Activated gamma-delta T cell (primary cell): Measurements from ENCODE around the gene CACNA1F.
"Not testable (repeated sequence)": the region's sequence is repeated elsewhere in the genome, so short reads cannot be mapped to it uniquely, and the experiment has no call there.

Experiments used
- DNase-seq: peaks from one replicate; lab custom pipeline; 2025; lab: John Stamatoyannopoulos, UW

CACNA1F gene

GRCh38 chrX:49176421-49177326, 56.5 kb downstream of the CACNA1F start:
- DNase-seq, result no peak

- DNase-seq, result no peak
These were observed 57.5 kb downstream of the CACNA1F start for GRCh38 chrX:49175435-49176274.

GRCh38 chrX:49174723-49175122, 58.4 kb downstream of the CACNA1F start:
- no peak for DNase-seq

GRCh38 chrX:49173544-49173943, 59.6 kb downstream of the CACNA1F start:
- not testable (repeated sequence) for DNase-seq

GRCh38 chrX:49172280-49172780, 60.8 kb downstream of the CACNA1F start:
- peak; percentile 40 for DNase-seq

DNA sequence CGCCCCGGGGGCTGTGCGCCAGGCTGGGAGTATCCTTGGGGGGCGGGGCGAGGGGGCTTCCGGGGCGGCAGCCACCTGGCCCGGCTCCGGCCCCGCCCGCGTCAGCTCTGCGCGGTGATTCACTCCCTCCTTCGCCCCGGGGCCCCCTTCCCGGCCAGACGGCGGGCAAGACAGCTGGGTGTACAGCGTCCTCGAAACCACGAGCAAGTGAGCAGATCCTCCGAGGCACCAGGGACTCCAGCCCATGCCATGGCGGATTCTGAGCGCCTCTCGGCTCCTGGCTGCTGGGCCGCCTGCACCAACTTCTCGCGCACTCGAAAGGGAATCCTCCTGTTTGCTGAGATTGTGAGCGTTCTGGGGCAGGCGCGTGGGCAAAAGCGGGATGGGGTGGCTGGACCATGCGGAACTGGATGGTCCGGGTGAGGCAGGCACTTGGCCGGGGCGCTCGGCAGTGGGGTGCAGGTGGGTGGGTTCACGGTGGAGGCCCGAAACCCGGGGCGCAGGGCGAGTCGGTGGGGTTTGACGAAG, 61.3 kb downstream of the CACNA1F start, which contains the start of gene PLP2:
PLP2 (plus strand) TSS at position 147 of the 528 bp plus-strand sequence; CDS start at position 250, 103 bp downstream.
- peak; percentile 56 for DNase-seq

- no peak for DNase-seq
These were observed 65.4 kb downstream of the CACNA1F start for GRCh38 chrX:49167740-49168108.

- peak; percentile 65 for DNase-seq
These were observed 66.0 kb downstream of the CACNA1F start for GRCh38 chrX:49166914-49167739.

DNA sequence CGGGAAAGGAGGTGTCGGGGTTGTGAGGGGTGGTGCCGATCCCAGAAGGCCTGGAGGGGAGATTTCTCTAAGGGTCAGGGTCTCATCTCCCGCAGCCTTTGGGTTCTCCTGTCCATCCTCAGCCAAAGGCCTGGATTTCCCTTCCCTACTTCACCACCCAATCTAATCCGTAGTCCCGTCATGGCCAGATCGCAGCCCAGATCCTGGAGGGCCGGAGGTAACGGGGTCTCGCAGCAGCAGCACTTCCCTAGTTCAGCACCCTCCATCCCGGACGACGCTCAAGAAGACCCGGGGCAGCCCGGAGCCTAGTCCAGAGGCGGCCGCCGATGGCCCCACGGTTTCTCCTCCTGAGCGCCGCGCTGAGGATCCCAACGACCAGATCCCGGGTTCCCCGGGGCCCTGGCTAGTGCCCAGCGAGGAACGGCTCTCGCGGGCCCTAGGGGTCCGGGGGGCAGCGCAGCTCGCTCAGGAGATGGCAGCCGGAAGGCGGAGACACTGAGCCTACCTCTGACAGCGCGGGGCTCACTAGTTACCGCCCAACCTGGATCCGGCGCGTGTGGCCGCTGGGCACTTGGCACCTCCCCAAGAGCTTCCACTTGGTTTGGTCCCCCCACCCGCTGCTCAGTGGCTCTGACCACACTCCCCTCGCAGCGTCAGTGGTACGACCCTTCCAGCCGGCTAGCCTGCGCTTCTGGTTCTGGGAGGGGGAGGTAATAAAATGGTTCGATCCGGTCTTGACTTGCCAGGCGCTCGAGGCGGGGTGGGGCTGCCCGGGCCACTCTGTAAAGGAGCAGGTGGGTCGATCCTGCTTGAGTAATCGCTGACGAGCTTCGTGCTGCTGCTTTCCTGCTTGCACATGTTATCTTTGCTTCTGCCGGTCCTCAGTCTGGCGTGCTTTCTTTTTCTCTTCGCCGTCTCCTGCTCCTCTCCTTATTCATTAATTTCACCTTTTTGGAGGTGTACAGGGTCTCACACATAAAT, 66.9 kb downstream of the CACNA1F start:
- peak; percentile 51 for DNase-seq

DNA sequence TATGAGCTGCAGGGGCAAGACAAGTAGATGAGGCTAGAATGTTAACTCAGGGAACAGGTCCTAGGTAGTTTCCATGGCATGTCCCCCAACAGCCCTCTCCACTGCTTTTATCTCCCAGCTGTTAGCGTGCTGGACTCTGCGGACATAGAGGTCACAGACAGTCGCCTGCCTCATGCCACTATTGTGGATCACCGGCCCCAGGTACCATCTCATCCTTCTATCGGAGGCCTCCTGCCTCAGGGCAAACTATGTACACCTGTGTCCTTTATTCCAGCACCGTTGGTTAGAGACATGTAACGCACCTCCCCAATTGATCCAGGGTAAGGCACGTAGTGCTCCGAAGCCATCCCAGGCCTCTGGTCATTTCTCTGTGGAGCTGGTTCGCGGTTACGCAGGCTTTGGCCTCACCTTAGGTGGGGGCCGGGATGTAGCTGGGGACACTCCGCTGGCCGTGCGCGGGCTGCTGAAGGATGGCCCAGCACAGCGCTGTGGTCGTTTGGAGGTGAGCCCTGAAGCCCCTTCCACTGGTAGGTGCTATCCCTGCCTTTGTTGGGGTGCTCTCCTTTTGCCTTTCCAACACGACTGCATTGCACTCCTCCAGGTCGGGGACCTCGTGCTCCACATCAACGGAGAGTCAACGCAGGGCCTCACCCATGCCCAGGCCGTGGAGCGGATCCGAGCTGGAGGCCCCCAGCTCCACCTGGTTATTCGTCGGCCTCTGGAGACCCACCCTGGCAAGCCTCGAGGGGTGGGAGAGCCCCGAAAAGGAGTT, 68.4 kb downstream of the CACNA1F start:
- DNase-seq, result no peak

DNA sequence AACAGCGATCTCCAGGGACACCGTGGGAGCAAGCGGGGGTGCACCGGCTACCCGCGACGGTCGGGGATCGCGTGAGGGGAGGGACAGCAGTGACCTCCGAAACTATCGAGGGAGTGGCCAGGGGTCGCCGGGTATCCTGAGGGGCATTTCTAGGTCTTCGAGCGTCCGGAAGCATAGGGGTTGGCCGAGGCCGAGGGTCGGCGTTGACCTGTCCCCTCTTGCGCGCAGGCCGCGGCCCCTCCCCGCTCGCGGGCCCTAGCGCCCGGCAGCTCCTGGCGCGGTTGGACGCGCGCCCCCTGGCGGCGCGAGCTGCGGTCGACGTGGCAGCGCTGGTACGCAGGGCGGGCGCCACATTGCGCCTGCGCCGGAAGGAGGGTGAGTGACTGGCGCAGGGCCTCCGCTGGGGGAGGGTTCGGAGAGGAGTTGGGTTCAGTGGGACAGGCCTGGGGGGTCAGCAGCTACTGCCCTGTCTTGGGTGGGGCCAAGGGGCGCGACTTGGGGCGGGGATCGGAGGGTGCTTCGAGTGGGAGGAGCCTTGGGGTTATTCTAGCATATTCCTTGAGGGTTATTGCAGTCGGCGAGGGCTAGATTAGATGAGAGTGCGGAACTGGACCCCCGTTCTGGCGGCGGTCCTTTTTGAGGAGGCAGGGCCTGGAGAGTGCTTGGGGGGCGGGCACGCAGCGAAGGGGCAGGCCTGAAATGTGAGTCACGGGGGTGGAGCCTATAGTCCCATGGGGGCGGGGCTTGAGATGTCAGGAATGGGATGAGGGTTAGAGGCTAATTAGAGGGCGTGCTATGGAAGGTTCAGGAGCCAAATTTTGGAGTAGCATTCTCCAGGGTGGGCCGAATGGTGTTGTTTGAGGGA, 69.4 kb downstream of the CACNA1F start:
- DNase-seq, result peak; percentile 71

GRCh38 chrX:49162620-49163019, 70.5 kb downstream of the CACNA1F start, which contains the start of gene MAGIX:
TSS of gene MAGIX (plus strand) at chrX:49162758. CDS start at chrX:49162890, 132 bp downstream.
- no peak for DNase-seq

DNA sequence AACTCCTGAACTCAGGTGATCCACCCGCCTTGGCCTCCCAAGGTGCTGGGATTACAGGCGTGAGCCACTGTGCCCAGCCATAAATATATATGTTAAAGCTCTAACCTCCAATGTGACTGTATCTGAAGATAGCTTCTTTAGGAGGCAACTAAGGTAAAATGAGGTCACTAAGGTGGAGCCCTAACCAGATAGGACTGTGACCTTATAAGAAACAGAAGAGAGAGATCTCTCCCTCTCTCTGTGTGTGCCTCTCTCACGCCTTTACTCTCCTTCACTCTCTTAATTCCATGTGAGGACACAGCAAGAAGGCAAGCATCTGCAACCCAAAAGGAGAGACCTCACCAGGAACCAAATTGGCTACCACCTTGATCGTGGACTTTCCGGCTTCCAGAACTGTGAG, 71.5 kb downstream of the CACNA1F start:
- no peak for DNase-seq

DNA sequence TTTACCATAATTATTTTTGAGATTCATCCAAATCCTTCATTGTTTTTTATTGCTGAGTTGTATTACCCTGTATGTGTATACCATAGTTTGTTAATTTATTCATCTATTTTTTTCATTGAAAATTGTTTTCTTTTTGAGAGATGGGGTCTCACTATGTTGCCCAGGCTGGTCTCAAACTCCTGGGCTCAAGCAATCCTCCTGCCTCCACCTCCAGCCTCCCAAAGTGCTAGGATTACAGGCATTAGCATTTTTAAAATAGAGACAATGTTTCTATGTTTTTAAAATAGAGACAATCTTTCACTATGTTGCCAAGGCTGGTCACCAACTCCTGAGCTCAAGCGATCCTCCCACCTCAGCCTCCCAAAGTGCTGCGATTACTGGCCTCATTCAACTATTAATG, 72.2 kb downstream of the CACNA1F start:
- no peak for DNase-seq

GRCh38 chrX:49157194-49157593, 75.9 kb downstream of the CACNA1F start:
- no peak for DNase-seq

DNA sequence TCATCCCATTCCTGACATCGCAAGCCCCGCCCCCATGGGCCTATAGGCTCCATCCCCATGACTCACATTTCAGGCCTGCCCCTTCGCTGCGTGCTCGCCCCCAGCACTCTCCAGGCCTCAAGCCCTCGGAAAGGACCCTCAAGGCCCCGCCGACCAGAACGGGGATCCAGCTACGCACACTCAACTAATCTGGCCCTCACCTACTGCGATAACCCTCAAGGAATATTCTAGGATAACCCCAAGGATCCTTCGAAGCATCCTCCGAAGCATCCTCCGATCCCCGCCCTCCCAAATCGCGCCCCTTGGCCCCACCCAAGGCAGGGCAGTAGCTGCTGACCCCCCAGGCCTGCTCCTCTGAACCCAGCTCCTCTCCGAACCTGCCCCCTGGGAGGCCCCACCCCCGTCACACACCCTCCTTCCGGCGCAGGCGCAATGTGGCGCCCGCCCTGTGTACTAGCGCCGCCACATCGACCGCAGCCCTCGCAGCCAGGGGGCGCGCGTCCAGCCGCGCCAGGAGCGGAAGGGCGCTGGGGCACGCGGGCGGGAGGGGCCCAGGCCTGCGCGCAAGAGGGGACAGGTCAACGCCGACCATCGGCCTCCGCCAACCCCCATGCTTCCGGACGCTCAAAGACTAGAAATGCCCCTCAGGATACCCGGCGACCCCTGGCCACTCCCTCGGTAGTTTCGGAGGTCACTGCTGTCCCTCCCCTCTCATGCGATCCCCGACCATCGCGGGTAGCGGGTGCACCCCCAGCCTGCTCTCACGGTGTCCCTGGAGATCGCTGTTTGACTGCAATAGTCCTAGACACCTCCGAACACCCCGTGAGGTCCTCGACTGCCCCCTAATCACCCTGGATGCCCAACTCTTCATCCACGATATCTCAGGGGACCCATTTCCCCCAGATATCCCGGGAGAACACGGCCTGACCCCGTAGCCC, 77.0 kb downstream of the CACNA1F start:
- DNase-seq, result peak; percentile 73

- DNase-seq, result no peak
These were observed 77.8 kb downstream of the CACNA1F start for GRCh38 chrX:49155243-49155899.
